Activated CD4-positive, alpha-beta memory T cell treated with anti-CD3 and anti-CD28 coated beads for 36 hours (primary cell): ENCODE results near the gene HIPK4. TPM values are rescaled to one million over a fixed set of nuclear protein-coding genes. Genes with fewer than 3 reads are reported as not detected.

ENCODE experiments used
- CTCF ChIA-PET: fragments of 350-600 bp; sonication (Branson Sonifier 250); formaldehyde crosslinking; loops from one replicate; lab custom pipeline; 2021; ENCODE audit warnings: antibody characterized with exemption, inconsistent platforms; lab: Charles Lee
- POLR2A ChIA-PET: fragments of 350-600 bp; sonication (Branson Sonifier 250); formaldehyde crosslinking; loops from one replicate; lab custom pipeline; 2021; ENCODE audit warnings: antibody characterized with exemption; lab: Charles Lee
- DNase-seq: peaks from one replicate; pipeline ENCODE4 v3.0.0-alpha.2; 2020
- H3K27ac Mint-ChIP-seq: one replicate; pipeline ENCODE4 v1.8.0; 2021; ENCODE audit warnings: mixed read lengths
- H3K27me3 Mint-ChIP-seq: one replicate; pipeline ENCODE4 v1.8.0; 2021; ENCODE audit warnings: mixed read lengths
- H3K36me3 Mint-ChIP-seq: one replicate; pipeline ENCODE4 v1.8.0; 2021; ENCODE audit warnings: mixed read lengths
- H3K4me1 Mint-ChIP-seq: one replicate; pipeline ENCODE4 v1.8.0; 2021; ENCODE audit warnings: low read depth, mixed read lengths
- H3K4me3 Mint-ChIP-seq: one replicate; pipeline ENCODE4 v1.8.0; 2021; ENCODE audit warnings: mild to moderate bottlenecking, mixed read lengths
- H3K9me3 Mint-ChIP-seq: one replicate; pipeline ENCODE4 v1.8.0; 2021; ENCODE audit warnings: mixed read lengths
- intact Hi-C: fragments of 100-400 bp; cut with micrococcal nuclease; formaldehyde crosslinking; loops from one replicate; pipeline ENCODE4 v1.15.1; 2023
- total RNA-seq, 2 experiments: library from RNA; stranded (reverse); gene quantifications; one replicate each; pipeline ENCODE4 v1.2.3, GENCODE V29; 2021

The HIPK4 gene
- total RNA-seq, 2 experiments from 2014 or later = not detected

- H3K9me3 Mint-ChIP-seq = no peaks in the 10 kb centered on the region
- DNase-seq = peak; percentile 82
- intact Hi-C loops = no loop called here
- H3K27me3 Mint-ChIP-seq = no peaks in the 10 kb centered on the region
- H3K27ac Mint-ChIP-seq = no peak overlapping the region
- no peak overlapping the region for H3K4me3 Mint-ChIP-seq
- peaks cover 12% of the 10 kb centered on the region for H3K4me1 Mint-ChIP-seq
- H3K36me3 Mint-ChIP-seq = no peaks in the 10 kb centered on the region
- ChIA-PET CTCF (no interaction called here), POLR2A (interaction anchor here (0.6 kb wide), 1 partner anchor 598 kb away, joined by 3 read pairs; no protein-coding TSS in a partner anchor)
These were observed 8.6 kb upstream of the HIPK4 start for GRCh38 chr19:40398417-40399131.

GRCh38 chr19:40397568-40397906 lies 7.6 kb upstream of the HIPK4 start:
- Mint-ChIP-seq H3K27me3 (no peaks in the 10 kb centered on the region), H3K4me3 (no peak overlapping the region), H3K36me3 (no peaks in the 10 kb centered on the region), H3K4me1 (peaks cover 8% of the 10 kb centered on the region), H3K27ac (no peak overlapping the region), H3K9me3 (no peaks in the 10 kb centered on the region)
- ChIA-PET CTCF (interaction anchor here (0.5 kb wide), 1 partner anchor 1431 kb away, joined by 3 read pairs; no protein-coding TSS in a partner anchor), POLR2A (no interaction called here)
- intact Hi-C loops = no loop called here
- no peak for DNase-seq

- no peaks in the 10 kb centered on the region for H3K36me3 Mint-ChIP-seq
- intact Hi-C loops = no loop called here
- ChIA-PET POLR2A (no interaction called here), CTCF (interaction anchor here (0.5 kb wide), 1 partner anchor 1432 kb away, joined by 3 read pairs; no protein-coding TSS in a partner anchor)
- no peak overlapping the region for H3K27ac Mint-ChIP-seq
- H3K4me1 Mint-ChIP-seq = peaks cover 8% of the 10 kb centered on the region
- no peaks in the 10 kb centered on the region for H3K27me3 Mint-ChIP-seq
- H3K9me3 Mint-ChIP-seq = no peaks in the 10 kb centered on the region
- DNase-seq = no peak
- H3K4me3 Mint-ChIP-seq = no peak overlapping the region
These were observed 7.0 kb upstream of the HIPK4 start for GRCh38 chr19:40396886-40397567.

- POLR2A ChIA-PET = no interaction called here
- Mint-ChIP-seq H3K4me3 (no peak overlapping the region), H3K4me1 (peaks cover 8% of the 10 kb centered on the region), H3K9me3 (no peaks in the 10 kb centered on the region), H3K27me3 (no peaks in the 10 kb centered on the region), H3K27ac (no peak overlapping the region), H3K36me3 (no peaks in the 10 kb centered on the region)
- DNase-seq = no peak
- CTCF ChIA-PET = interaction anchor here (0.5 to 0.7 kb wide), 2 partner anchors 91 to 189 kb away, joined by 3 to 4 read pairs; no protein-coding TSS in a partner anchor
- intact Hi-C loops = no loop called here
These were observed 6.0 kb upstream of the HIPK4 start for GRCh38 chr19:40395956-40396355.

- ChIA-PET POLR2A (no interaction called here), CTCF (no interaction called here)
- H3K27me3 Mint-ChIP-seq = no peaks in the 10 kb centered on the region
- intact Hi-C loops = no loop called here
- no peaks in the 10 kb centered on the region for H3K9me3 Mint-ChIP-seq
- no peak overlapping the region for H3K27ac Mint-ChIP-seq
- no peak for DNase-seq
- no peaks in the 10 kb centered on the region for H3K36me3 Mint-ChIP-seq
- no peak overlapping the region for H3K4me3 Mint-ChIP-seq
- H3K4me1 Mint-ChIP-seq = peaks cover 8% of the 10 kb centered on the region
These were observed 4.8 kb upstream of the HIPK4 start for GRCh38 chr19:40394816-40395210.

GRCh38 chr19:40393894-40394815 lies 4.2 kb upstream of the HIPK4 start:
- DNase-seq = no peak
- no peaks in the 10 kb centered on the region for H3K9me3 Mint-ChIP-seq
- intact Hi-C loops = no loop called here
- H3K27ac Mint-ChIP-seq = no peak overlapping the region
- H3K4me1 Mint-ChIP-seq = peaks cover 3% of the 10 kb centered on the region
- H3K27me3 Mint-ChIP-seq = no peaks in the 10 kb centered on the region
- ChIA-PET POLR2A (no interaction called here), CTCF (no interaction called here)
- no peaks in the 10 kb centered on the region for H3K36me3 Mint-ChIP-seq
- no peak overlapping the region for H3K4me3 Mint-ChIP-seq

- H3K36me3 Mint-ChIP-seq = no peaks in the 10 kb centered on the region
- H3K9me3 Mint-ChIP-seq = no peaks in the 10 kb centered on the region
- CTCF ChIA-PET = no interaction called here
- no peak overlapping the region for H3K4me3 Mint-ChIP-seq
- no peak for DNase-seq
- no peaks in the 10 kb centered on the region for H3K4me1 Mint-ChIP-seq
- intact Hi-C loops = no loop called here
- H3K27ac Mint-ChIP-seq = no peak overlapping the region
- POLR2A ChIA-PET = no interaction called here
- H3K27me3 Mint-ChIP-seq = no peaks in the 10 kb centered on the region
These were observed 3.0 kb upstream of the HIPK4 start for GRCh38 chr19:40392894-40393517.

- Mint-ChIP-seq H3K27me3 (no peaks in the 10 kb centered on the region), H3K4me1 (no peaks in the 10 kb centered on the region), H3K36me3 (no peaks in the 10 kb centered on the region), H3K4me3 (no peak overlapping the region), H3K27ac (no peak overlapping the region), H3K9me3 (no peaks in the 10 kb centered on the region)
- ChIA-PET POLR2A (no interaction called here), CTCF (no interaction called here)
- no peak for DNase-seq
- intact Hi-C loops = no loop called here
These were observed 2.1 kb upstream of the HIPK4 start for GRCh38 chr19:40392123-40392522.

- DNase-seq = no peak
- H3K9me3 Mint-ChIP-seq = no peaks in the 10 kb centered on the region
- intact Hi-C loops = no loop called here
- no peaks in the 10 kb centered on the region for H3K27me3 Mint-ChIP-seq
- H3K4me3 Mint-ChIP-seq = no peak overlapping the region
- CTCF ChIA-PET = no interaction called here
- no peak overlapping the region for H3K27ac Mint-ChIP-seq
- no peaks in the 10 kb centered on the region for H3K4me1 Mint-ChIP-seq
- H3K36me3 Mint-ChIP-seq = no peaks in the 10 kb centered on the region
- POLR2A ChIA-PET = interaction anchor here (0.6 kb wide), 1 partner anchor 63 kb away, joined by 4 read pairs; no protein-coding TSS in a partner anchor
These were observed 437 bp downstream of the HIPK4 start for GRCh38 chr19:40389404-40390083.

GRCh38 chr19:40388481-40388880 lies 1.5 kb downstream of the HIPK4 start:
- Mint-ChIP-seq H3K4me3 (no peak overlapping the region), H3K36me3 (no peaks in the 10 kb centered on the region), H3K27ac (no peak overlapping the region), H3K9me3 (no peaks in the 10 kb centered on the region), H3K27me3 (no peaks in the 10 kb centered on the region), H3K4me1 (no peaks in the 10 kb centered on the region)
- ChIA-PET POLR2A (no interaction called here), CTCF (no interaction called here)
- intact Hi-C loops = no loop called here
- no peak for DNase-seq

- H3K9me3 Mint-ChIP-seq = no peaks in the 10 kb centered on the region
- H3K36me3 Mint-ChIP-seq = no peaks in the 10 kb centered on the region
- no peaks in the 10 kb centered on the region for H3K27me3 Mint-ChIP-seq
- intact Hi-C loops = no loop called here
- no peak for DNase-seq
- H3K27ac Mint-ChIP-seq = no peak overlapping the region
- CTCF ChIA-PET = no interaction called here
- POLR2A ChIA-PET = no interaction called here
- H3K4me1 Mint-ChIP-seq = no peaks in the 10 kb centered on the region
- no peak overlapping the region for H3K4me3 Mint-ChIP-seq
These were observed 2.8 kb downstream of the HIPK4 start for GRCh38 chr19:40387155-40387554.
